ENCODE results near the gene POLR2H. TPM values are rescaled to one million over a fixed set of nuclear protein-coding genes. Genes with fewer than 3 reads are reported as not detected.
A peak's percentile ranks its signal among the peaks of the same experiment; 100 is the strongest.

POLR2H gene
- total RNA-seq, 1 experiment from 2014 or later = 156 TPM

- no peaks in the 10 kb centered on the region for H3K9me3 ChIP-seq (ENCODE audit: control insufficient read depth, insufficient read depth, low read depth, low read length)
- in situ Hi-C loops (cut with HindIII; ENCODE audit: low pct_unique_long_range_greater_than_20kb, low sequenced_read_pairs) (no loop called here), intact Hi-C loops (cut with micrococcal nuclease; ENCODE audit: unreplicated experiment) (no loop called here)
- POLR2A ChIA-PET = no interaction called here
- ATAC-seq (peak; percentile 6; the same call in 1 of the 2 replicates), DNase-seq (ENCODE audit: low read depth, low spot score) (no peak)
- BruUV-seq (replicated peaks) = no TSS peak
- no peaks in the 10 kb centered on the region; the same call in 1 of the 2 replicates for H3K36me3 ChIP-seq (ENCODE audit: control insufficient read depth, insufficient read depth, low read length)
- H3K27me3 ChIP-seq (ENCODE audit: control insufficient read depth, insufficient read depth, low read length) = no peaks in the 10 kb centered on the region
- H3K4me3 ChIP-seq (ENCODE audit: low read depth in 2 of 2, low read length in 2 of 2) = no peak overlapping the region
- TF ChIP-seq, protein P1, sequence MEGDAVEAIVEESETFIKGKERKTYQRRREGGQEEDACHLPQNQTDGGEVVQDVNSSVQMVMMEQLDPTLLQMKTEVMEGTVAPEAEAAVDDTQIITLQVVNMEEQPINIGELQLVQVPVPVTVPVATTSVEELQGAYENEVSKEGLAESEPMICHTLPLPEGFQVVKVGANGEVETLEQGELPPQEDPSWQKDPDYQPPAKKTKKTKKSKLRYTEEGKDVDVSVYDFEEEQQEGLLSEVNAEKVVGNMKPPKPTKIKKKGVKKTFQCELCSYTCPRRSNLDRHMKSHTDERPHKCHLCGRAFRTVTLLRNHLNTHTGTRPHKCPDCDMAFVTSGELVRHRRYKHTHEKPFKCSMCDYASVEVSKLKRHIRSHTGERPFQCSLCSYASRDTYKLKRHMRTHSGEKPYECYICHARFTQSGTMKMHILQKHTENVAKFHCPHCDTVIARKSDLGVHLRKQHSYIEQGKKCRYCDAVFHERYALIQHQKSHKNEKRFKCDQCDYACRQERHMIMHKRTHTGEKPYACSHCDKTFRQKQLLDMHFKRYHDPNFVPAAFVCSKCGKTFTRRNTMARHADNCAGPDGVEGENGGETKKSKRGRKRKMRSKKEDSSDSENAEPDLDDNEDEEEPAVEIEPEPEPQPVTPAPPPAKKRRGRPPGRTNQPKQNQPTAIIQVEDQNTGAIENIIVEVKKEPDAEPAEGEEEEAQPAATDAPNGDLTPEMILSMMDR (IDR thresholded peaks at IDR 0.05) = no peak
- no peak for TF ChIP-seq POLR2AphosphoS5 (IDR thresholded peaks at IDR 0.05; ENCODE audit: low read depth, low read length)
- no peak for TF ChIP-seq SIN3A (IDR thresholded peaks at IDR 0.05; ENCODE audit: borderline replicate concordance, insufficient read depth, low read depth, low read length)
- no peak for TF ChIP-seq TCF7L2 (IDR thresholded peaks at IDR 0.05; ENCODE audit: low read depth, low read length)
- TF ChIP-seq REST (IDR thresholded peaks at IDR 0.05; ENCODE audit: insufficient read depth in 1 of 2, low read depth in 2 of 2, low read length in 1 of 2) = no peak
- CTCF ChIA-PET = interaction anchor here (0.6 to 1.0 kb wide), 3 partner anchors 17 to 21 kb away, joined by 3 to 4 read pairs (median 3); no protein-coding TSS in a partner anchor
- H3K27ac ChIP-seq (ENCODE audit: low read length) = no peak overlapping the region
- H3K4me1 ChIP-seq (ENCODE audit: control insufficient read depth, insufficient read depth, low read length) = peaks cover 6% of the 10 kb centered on the region; the same call in 1 of the 2 replicates
Measured at GRCh38 chr3:184344579-184345316, 16.8 kb upstream of the POLR2H start.

GRCh38 chr3:184345317-184346144, 16.0 kb upstream of the POLR2H start:
- H3K9me3 ChIP-seq (ENCODE audit: control insufficient read depth, insufficient read depth, low read depth, low read length) = no peaks in the 10 kb centered on the region
- in situ Hi-C loops (cut with HindIII; ENCODE audit: low pct_unique_long_range_greater_than_20kb, low sequenced_read_pairs) = no loop called here
- DNase-seq (ENCODE audit: low read depth, low spot score) (no peak), ATAC-seq (peak; percentile 90)
- TF ChIP-seq POLR2AphosphoS5 (IDR thresholded peaks at IDR 0.05; ENCODE audit: low read depth, low read length) (no peak; the same call in 1 of the 2 replicates), SIN3A (IDR thresholded peaks at IDR 0.05; ENCODE audit: borderline replicate concordance, insufficient read depth, low read depth, low read length) (no peak), TCF7L2 (IDR thresholded peaks at IDR 0.05; ENCODE audit: low read depth, low read length) (no peak), REST (IDR thresholded peaks at IDR 0.05; ENCODE audit: insufficient read depth in 1 of 2, low read depth in 2 of 2, low read length in 1 of 2) (no peak)
- H3K36me3 ChIP-seq (ENCODE audit: control insufficient read depth, insufficient read depth, low read length) = no peaks in the 10 kb centered on the region; the same call in 1 of the 2 replicates
- H3K27ac ChIP-seq (ENCODE audit: low read length) = peak overlapping the region; percentile 15; the same call in 1 of the 2 replicates
- intact Hi-C loops (cut with micrococcal nuclease; ENCODE audit: unreplicated experiment) = no loop called here
- H3K4me3 ChIP-seq (ENCODE audit: low read depth in 2 of 2, low read length in 2 of 2) = no peak overlapping the region
- H3K4me1 ChIP-seq (ENCODE audit: control insufficient read depth, insufficient read depth, low read length) = peaks cover 6% of the 10 kb centered on the region; the same call in 1 of the 2 replicates
- POLR2A ChIA-PET = no interaction called here
- CTCF ChIA-PET = interaction anchor here (0.7 to 1.0 kb wide), 3 partner anchors 8 to 18 kb away, joined by 3 to 4 read pairs (median 4); no protein-coding TSS in a partner anchor
- no peaks in the 10 kb centered on the region for H3K27me3 ChIP-seq (ENCODE audit: control insufficient read depth, insufficient read depth, low read length)
- BruUV-seq (replicated peaks) = no TSS peak

Data from Panc1 (cell line).